ENCODE measurements around the gene VIM.

GRCh38 chr10:17250736-17251135, 22.7 kb downstream of the VIM start:
- TF ChIP-seq CTCF (conservative IDR thresholded peaks at IDR 0.05 in 1 of 2, IDR thresholded peaks at IDR 0.05 in 1 of 2; ENCODE audit: low read depth in 1 of 2, low read length in 2 of 2) = no peak
- TF ChIP-seq EZH2 (IDR thresholded peaks at IDR 0.05; ENCODE audit: low read length, missing control alignments) = no peak

Measured in fibroblast of lung (primary cell).